HG03457 (cell line): ENCODE results near the gene RAP2B.
A peak's percentile ranks its signal among the peaks of the same experiment; 100 is the strongest.

Experiments
- ATAC-seq: cut with Tn5 transposase; IDR thresholded peaks from one replicate; pipeline ENCODE4 v1.9.1; 2021; ENCODE audit warnings: moderate number of reproducible peaks; ENCODE audit not compliant: unreplicated experiment

RAP2B gene

GRCh38 chr3:153159771-153160397, 2.1 kb upstream of the RAP2B start:
- no peak for ATAC-seq

DNA sequence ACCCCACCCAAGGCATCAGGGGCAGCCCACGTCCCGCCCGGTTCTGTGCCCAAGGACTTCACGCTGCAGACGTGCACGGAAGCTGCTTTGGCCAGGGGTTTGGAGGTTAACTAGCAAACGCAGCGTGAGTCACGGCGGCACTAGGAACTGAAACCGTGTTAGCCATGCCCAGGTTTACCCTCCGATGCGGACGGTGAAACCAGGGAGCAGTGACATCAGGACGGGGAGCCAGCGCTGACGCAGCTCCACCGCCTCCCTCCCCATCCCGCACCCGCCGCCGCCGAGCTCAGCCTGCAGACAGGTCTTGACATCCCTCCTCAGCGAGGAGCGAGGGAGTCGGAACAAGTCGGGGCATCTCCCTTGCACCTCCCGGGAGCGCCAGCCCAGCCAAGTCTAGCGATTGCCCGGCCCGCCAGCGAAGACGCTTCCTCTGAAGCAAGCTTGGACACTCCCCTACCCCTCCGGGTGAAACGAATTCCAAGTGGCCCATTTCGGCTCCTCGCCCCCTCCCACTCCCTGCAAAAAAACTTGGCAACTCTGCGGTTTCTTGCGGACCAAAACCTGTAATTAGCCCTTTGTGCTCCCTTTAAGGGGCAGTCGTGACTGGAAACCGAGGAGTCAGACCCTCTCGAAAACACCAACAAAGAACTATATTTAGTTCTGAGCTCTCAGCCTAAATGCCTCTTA, 1.4 kb upstream of the RAP2B start:
- peak; percentile 29 for ATAC-seq

DNA sequence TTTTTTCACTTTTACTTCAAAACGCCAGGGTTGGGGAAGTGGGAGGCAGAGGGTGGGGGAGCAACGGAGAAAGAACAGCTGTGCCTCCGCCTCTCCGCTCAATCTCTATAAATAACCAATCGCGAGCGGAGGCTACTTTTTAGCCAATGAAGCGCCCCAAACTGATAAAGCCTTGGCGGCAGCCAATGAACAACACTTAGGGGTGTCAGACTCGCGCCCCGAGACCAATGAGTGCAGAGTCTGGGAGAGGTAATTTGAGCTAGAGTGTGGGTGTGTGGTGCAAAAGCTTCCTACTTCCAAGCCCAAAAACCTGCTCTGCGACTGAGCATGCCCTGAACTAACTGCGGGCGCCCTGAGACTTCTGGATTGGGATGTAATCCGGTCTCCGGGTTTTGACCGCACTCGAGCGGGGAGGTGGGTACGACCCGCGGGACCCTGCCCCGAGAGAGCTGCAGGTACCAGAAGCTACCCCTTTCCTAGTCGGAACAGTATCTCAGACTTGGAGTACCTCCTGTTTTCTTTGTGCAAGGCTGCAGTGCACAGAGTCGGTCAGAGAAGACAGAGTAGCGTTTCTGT, 800 bp upstream of the RAP2B start:
- ATAC-seq: peak; percentile 83

- peak; percentile 1 for ATAC-seq
Measured at GRCh38 chr3:153162513-153163392, 727 bp downstream of the RAP2B start.

DNA sequence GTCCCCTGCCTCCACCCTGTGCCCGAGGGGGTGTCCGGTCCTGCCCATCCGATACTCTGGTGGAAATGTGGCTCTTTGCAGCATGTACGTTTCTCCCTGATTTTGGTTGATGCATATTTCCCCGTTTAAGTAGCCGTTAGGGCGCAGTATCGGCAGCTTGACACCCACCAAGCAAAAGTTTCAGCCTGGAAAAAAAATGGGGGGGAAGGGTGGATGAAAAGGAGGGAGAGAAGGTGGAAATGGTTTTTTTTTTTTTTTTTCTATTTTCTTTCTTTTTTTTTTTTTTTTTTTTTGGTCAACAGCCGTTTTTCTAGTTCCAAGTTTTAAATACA, 1.3 kb downstream of the RAP2B start:
- no peak for ATAC-seq

- no peak for ATAC-seq
Measured at GRCh38 chr3:153163756-153164550, 1.9 kb downstream of the RAP2B start.

DNA sequence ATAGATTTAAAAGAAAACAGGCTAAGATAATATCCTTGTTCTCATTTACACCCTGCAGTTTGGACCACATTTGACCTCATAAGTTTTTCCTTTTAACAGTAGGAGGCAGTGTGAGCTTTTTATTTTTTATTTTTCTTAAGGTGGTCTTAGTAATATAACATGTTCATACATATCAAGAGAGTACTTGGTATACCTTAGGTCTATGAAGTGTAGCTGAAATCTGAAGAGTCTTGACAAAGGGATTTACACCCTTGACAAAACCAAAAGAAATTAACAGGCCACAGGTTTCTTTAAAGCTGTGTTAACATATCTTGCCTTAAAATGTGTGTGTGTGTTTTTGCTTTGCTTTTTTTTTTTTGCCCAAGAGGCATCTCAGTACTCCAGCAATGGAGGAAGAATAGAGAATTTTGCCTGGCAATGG, 3.2 kb downstream of the RAP2B start:
- no peak for ATAC-seq

GRCh38 chr3:153166206-153166605, 4.2 kb downstream of the RAP2B start:
- ATAC-seq: no peak

GRCh38 chr3:153166796-153167195, 4.8 kb downstream of the RAP2B start:
- no peak for ATAC-seq

DNA sequence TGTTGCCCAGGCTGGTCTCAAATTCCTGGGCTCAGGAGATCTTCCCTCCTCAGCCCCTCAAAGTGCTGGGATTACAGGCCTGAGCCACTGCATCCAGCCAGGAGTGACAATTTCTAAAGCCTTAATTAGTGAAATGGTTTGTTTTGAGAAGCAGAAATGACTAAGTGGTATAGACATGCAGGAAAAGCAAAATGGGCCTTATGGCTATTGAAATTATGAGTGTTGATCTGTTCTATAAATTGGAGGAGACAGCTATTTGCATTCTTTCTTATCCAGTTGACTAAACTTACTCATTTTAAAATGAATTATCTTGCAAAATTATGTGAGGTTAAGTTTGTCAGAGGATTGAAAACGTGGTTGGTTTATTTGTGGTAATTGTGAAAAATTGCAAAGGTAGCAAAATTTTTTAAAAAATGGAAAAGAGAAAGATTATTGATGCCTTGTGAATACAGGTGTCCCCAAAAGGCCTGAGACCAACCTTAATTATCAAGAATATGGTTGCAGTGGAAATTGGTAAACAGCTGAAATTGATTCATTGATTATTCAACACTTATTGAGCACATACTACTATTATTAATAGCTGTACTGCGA, 7.9 kb downstream of the RAP2B start:
- no peak for ATAC-seq

- no peak for ATAC-seq
Measured at GRCh38 chr3:153171256-153171655, 9.2 kb downstream of the RAP2B start.

GRCh38 chr3:153171918-153172317, 9.9 kb downstream of the RAP2B start:
- ATAC-seq: no peak

- ATAC-seq: no peak
Measured at GRCh38 chr3:153172796-153173757, 11.1 kb downstream of the RAP2B start.

GRCh38 chr3:153173758-153174516, 11.9 kb downstream of the RAP2B start:
- no peak for ATAC-seq

DNA sequence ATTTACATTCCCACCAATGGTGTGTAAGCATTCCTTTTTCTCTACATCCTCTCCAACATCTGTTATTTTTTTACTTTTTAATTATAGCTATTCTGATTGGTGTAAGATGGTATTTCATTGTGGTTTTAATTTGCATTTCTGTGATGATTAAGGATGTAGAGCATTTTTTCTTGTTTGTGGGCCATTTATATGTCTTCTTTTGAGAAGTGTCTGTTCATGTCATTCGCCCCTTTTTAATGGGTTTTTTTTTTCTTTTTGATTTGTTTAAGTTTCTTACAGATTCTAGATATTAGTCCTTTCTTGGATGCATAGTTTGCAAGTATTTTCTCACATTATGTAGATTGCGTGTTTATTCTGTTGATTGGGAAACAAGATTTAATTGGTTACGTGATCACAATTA, 14.2 kb downstream of the RAP2B start:
- no peak for ATAC-seq

DNA sequence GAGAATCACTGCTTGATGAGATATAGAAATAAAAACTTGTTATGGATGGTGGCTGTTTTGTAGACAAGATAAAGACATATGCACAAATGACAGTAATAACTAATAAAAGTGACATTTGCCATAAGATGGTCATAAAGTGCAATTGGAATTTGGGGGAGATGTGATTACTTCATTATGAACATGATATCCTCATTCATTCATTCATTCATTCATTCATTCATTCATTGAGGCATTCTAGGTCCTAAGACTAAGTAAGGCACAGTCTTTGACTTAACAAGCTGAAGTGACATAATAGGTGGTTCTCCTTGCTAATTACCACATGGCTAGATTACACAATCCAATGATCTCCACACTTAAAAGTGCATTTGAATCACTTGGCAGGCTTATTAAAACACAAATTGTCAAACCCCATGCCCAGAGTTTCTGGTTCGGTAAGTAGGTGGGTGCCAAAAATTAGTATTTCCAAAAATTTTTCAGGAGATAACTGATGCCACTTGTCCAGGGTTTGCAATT, 18.9 kb downstream of the RAP2B start:
- ATAC-seq: no peak

DNA sequence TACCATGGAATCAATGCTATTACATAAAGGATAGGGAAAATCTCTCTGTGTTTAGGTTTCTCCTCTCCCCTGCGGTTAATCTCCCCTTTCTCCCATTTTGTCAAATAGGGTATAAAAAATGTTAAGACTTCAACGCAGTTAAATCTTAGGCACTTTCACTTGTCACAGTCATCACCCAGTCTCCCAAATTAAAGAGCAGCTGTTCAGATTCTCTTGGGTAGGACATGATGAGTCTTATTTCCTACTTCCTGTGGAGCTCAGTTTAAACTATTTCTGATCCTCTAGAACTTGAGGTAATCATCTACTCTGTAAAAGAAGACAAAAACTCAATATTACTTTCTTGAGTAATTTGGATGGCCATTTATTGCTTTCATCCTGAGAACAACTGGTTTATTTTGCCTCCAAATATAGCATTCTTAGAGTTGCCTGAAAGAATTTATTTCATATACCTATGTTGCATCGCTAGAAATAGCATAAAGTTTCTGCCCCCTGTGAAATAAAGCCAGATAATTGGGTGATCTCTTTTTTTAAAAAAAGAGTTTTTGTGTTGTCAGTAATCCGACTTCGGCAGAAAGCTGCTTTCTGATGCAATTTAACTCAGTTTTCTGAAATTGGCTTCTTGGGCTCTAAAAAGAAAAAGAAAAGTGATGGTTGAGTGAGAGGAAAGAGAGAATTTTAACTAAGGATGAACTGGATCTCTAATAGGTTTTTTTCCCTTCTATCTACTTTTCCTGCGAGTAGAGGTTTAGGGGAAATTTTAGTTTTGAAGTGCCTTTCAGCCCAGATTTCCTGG, 20.7 kb downstream of the RAP2B start:
- ATAC-seq: no peak

DNA sequence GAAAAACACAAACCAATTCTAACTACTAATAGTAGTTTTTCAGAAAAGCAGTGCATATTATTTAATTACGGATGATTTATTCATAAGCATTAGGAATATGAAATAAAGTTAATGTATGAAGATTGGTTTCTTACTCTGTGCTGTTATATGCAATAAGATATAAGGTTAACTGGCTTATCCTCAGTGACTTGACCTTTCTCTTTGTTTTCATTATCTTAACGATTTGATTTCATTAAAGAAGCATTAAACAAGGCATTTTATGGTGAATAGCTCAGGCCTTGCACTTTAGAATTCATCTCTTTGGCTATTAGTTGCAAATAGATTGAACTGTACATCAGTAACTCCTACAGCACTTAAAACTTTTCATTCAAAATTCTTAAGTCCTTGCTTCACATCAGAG, 28.9 kb downstream of the RAP2B start:
- no peak for ATAC-seq
